Measurements from ENCODE around the gene CLIC1.

Gene CLIC1

DNA sequence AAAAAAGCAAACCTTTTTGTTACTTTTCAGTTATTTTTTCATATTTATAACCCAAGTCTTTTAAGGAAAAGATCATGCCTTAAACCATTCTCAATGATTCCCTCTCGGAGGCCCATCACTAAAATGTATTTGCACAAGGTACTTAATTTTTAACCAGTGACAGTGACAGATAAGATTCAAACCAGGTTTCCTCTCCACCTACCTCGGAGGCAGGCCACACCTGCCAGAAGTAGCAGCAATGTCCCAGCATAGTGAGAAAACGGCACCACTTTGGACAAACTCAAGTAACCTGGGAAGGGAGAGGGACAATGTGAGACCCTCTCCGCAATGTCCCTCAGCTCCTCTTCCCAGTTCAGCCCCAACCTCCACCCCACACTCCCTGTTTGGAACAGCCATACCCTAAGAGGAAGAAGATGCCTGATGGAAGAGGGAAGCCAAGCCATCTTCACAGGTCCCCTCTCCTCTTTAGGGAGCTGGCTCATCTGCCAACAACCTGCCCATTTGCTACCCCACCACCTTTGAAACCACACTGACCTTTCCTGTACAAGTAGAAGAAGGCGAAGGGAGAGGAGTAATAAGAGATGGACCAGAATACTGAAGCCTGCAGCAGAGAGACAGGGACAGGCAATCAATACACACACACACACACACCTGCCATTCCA is 35.5 kb downstream of the CLIC1 start:
- no peak for DNase-seq

- no peak for DNase-seq
These were observed 38.8 kb downstream of the CLIC1 start for GRCh38 chr6:31697555-31697954.

- DNase-seq = no peak
These were observed 42.8 kb downstream of the CLIC1 start for GRCh38 chr6:31693535-31693934.

DNA sequence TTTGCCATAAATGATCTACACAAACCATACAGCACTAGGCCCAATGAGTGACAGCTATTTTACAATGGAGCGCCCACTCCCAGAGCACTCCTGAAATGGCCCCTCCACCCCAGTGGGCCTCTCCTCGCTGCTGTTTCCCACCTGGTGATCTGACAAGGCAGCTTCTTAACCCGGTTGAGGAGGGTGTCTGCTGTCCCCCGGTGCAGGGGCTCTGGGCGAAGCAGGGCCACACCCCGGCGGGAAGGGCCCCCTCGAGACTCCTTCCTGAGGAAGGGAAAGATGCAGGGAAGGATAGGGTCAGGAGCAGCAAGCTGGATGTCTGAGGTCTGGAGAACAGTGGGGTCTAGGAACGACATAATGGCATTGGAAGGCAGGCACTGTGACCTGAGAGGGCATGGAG is 43.4 kb downstream of the CLIC1 start:
- DNase-seq = no peak

DNA sequence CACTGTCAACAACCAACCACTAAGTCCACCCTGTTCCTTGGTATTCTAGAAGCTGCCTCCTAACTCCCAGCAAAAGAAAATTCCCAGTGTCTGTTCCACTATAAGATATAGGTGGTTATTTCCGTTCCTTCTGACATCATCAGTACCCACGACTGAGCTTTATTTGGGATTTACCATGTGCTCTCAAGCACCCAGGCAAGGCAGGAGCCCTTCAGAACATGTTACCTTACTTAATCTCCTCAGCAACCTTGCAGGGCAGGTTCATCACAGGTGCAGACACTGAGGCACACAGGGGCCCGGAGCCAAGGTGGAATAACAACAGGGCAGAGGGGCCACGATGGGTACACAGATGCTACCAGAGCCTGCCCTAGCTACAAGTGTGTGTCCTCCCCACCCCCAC is 44.0 kb downstream of the CLIC1 start:
- no peak for DNase-seq

GRCh38 chr6:31691564-31692108 is 44.7 kb downstream of the CLIC1 start:
- no peak for DNase-seq

GRCh38 chr6:31691078-31691463 is 45.3 kb downstream of the CLIC1 start:
- DNase-seq = no peak

DNA sequence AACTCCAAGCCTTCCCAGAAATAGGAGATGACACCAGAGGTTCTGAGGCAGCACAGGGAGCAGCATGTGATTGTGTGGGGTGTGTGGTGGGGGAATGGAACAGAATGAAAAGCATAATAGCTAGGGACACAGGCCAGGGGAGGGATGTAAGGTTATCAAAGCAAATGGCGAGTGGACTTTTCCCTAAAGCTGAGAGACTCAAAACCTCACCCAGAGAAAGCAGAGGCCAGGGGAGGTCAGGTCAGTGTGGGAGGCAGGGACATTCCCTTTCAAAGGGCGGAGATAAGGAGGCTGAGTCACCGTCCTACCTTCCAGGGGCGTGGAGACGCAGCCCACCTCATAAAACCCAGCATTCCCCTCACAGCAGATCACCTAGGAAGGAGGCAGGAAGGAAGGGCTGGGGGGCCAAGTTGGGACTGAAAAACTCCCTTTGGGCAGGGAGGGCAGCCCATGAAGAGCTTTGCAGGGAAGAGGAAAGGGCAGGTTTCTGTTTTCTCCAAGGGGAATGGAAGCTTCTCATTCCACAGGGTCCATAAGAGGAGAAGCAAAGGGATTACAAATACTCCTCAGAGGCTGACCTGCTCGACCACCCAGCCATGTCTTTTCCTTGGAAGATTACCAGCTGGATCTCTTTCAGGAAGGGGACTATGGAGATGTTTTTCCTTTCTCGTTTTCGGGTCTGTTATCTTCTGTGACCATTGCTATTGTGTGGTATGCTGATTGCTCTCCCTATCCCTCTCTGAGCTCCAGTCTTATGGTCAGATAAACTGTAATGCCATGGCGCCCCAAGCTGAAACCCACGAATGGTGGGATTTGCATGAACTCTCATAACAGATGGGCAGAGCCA is 45.9 kb downstream of the CLIC1 start:
- no peak for DNase-seq

DNA sequence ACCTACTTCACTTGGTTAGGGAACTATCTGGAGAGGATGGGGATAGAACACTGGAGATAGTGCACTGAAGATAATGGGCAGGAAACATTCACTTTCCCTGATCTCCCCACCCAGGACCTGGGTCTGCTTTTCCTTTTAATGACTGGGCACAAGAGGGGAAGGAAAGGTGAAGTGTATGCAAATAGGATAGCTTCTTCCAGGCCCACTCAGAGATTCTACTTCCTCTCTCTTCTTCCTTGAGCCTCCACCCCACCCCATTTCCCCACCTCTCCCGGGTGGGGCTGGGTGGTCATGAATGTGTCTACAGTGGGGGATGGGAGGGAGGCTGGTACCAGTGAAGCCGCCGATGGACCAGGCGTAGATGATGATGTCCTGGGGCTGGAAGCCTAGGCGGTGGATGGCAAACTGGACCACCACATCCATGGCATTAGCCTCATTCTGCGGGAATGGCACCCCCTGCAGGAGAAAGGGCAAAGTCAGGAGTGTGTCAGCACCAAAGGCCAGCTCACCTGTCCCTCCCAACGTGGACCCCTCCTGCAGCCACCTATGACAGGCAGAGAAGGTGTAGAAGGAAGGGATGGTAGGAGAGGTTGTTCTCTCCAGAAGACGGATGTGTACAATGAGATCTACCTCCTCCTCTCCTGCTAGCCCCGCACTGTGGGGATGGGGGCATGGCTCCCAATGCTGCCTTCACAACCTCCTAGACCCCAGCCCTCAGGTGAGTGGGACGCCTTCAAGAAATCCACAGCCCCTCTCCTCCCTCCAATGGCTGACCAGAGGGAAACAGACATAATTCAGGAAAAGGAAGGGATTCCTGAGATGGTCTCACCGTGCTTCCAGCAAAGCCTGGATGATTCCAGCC is 46.9 kb downstream of the CLIC1 start:
- DNase-seq = no peak

- no peak for DNase-seq
These were observed 48.3 kb downstream of the CLIC1 start for GRCh38 chr6:31687860-31688693.

- DNase-seq = no peak
These were observed 49.0 kb downstream of the CLIC1 start for GRCh38 chr6:31687321-31687720.

- DNase-seq = no peak
These were observed 49.8 kb downstream of the CLIC1 start for GRCh38 chr6:31686483-31686882.

- DNase-seq = no peak
These were observed 52.7 kb downstream of the CLIC1 start for GRCh38 chr6:31683591-31683990.

- DNase-seq = peak in 1 of 2 experiments; percentile 26
These were observed 55.1 kb downstream of the CLIC1 start for GRCh38 chr6:31681135-31681671.

Measured in NCI-H1930 (cell line).